Neural progenitor cell (in vitro differentiated cells): ENCODE measurements around the gene RET. TPM values are rescaled to one million over a fixed set of nuclear protein-coding genes. Genes with fewer than 3 reads are reported as not detected.

Experiments
- DNase-seq: peaks from one replicate; pipeline ENCODE4 v3.0.0-alpha.2; 2016; ENCODE audit warnings: low spot score
- H2AFZ ChIP-seq: fragments of 200-600 bp; sonication (generic); replicated peaks from 2 replicates; pipeline ENCODE4 v1.6.1; 2016; ENCODE audit warnings: antibody characterized with exemption
- H3F3A ChIP-seq: fragments of 200-600 bp; sonication (generic); 2 replicates; pipeline ENCODE4 v1.6.1; 2016; ENCODE audit warnings: antibody characterized with exemption, low read depth
- H3K27ac ChIP-seq: fragments of 200-600 bp; sonication (generic); 2 replicates; pipeline ENCODE4 v1.5.1; 2016; ENCODE audit warnings: mild to moderate bottlenecking
- H3K27me3 ChIP-seq: fragments of 200-600 bp; sonication (generic); 2 replicates; pipeline ENCODE4 v1.6.1; 2016; ENCODE audit warnings: mild to moderate bottlenecking, moderate library complexity
- H3K36me3 ChIP-seq: fragments of 200-600 bp; sonication (generic); 2 replicates; pipeline ENCODE4 v1.5.1; 2016
- H3K4me1 ChIP-seq: fragments of 200-600 bp; sonication (generic); 2 replicates; pipeline ENCODE4 v1.6.1; 2016; ENCODE audit warnings: mixed run types
- H3K4me2 ChIP-seq: fragments of 200-600 bp; sonication (generic); 2 replicates; pipeline ENCODE4 v1.6.1; 2016
- H3K4me3 ChIP-seq: fragments of 200-600 bp; sonication (generic); 2 replicates; pipeline ENCODE4 v1.5.1; 2016
- H3K79me2 ChIP-seq: fragments of 200-600 bp; sonication (generic); 2 replicates; pipeline ENCODE4 v1.6.1; 2016; ENCODE audit warnings: low read depth
- H3K9ac ChIP-seq: fragments of 200-600 bp; sonication (generic); 2 replicates; pipeline ENCODE4 v1.6.1; 2016
- H3K9me3 ChIP-seq: fragments of 200-600 bp; sonication (generic); 2 replicates; pipeline ENCODE4 v1.5.1; 2016; ENCODE audit warnings: low read depth
- H4K20me1 ChIP-seq: fragments of 200-600 bp; sonication (generic); 2 replicates; pipeline ENCODE4 v1.6.1; 2016; ENCODE audit warnings: low read depth
- H3K27ac Mint-ChIP-seq: 3 replicates; pipeline ENCODE4 v1.8.0; 2021; ENCODE audit warnings: mixed read lengths
- H3K27me3 Mint-ChIP-seq: 2 replicates; pipeline ENCODE4 v1.8.0; 2022; ENCODE audit warnings: low read depth, mild to moderate bottlenecking, inconsistent platforms, moderate library complexity, mixed read lengths; ENCODE audit not compliant: insufficient read depth
- H3K36me3 Mint-ChIP-seq: 3 replicates; pipeline ENCODE4 v1.8.0; 2021; ENCODE audit warnings: mixed read lengths
- H3K4me1 Mint-ChIP-seq: 3 replicates; pipeline ENCODE4 v1.8.0; 2021; ENCODE audit warnings: mixed read lengths
- H3K4me3 Mint-ChIP-seq: 3 replicates; pipeline ENCODE4 v1.8.0; 2021; ENCODE audit warnings: mild to moderate bottlenecking, moderate library complexity, mixed read lengths
- H3K9me3 Mint-ChIP-seq: 3 replicates; pipeline ENCODE4 v1.8.0; 2020; ENCODE audit warnings: mixed read lengths
- CTCF ChIP-seq: fragments of 200-600 bp; sonication (generic); IDR thresholded peaks from 2 replicates; pipeline ENCODE4 v1.5.1; 2017; ENCODE audit warnings: antibody characterized with exemption, mild to moderate bottlenecking
- EZH2 ChIP-seq: fragments of 200-600 bp; sonication (generic); IDR thresholded peaks from 2 replicates; pipeline ENCODE4 v1.6.1; 2017; ENCODE audit warnings: antibody characterized with exemption, mild to moderate bottlenecking, moderate library complexity
- EZH2phosphoT487 ChIP-seq: fragments of 200-600 bp; sonication (generic); IDR thresholded peaks from 2 replicates; pipeline ENCODE4 v1.6.1; 2017; ENCODE audit warnings: antibody characterized with exemption
- total RNA-seq: library from RNA; depleted of rRNA; stranded (reverse); fragments of >200 nt; gene quantifications from 2 replicates; pipeline ENCODE4 v1.2.3, GENCODE V29; 2015; ENCODE audit warnings: low replicate concordance

The RET gene
- total RNA-seq, 1 donor from 2014 or later, result 1.4 TPM

- Mint-ChIP-seq H3K36me3 (no peaks in the 10 kb centered on the region), H3K27me3 (peaks cover 6% of the 10 kb centered on the region), H3K4me3 (no peak overlapping the region), H3K27ac (no peak overlapping the region), H3K4me1 (peaks cover 11% of the 10 kb centered on the region), H3K9me3 (no peaks in the 10 kb centered on the region)
- no peak for TF ChIP-seq EZH2phosphoT487
- no peak for TF ChIP-seq CTCF
- TF ChIP-seq EZH2, result no peak
- Histone ChIP-seq H3K27ac (no peak overlapping the region), H3K9me3 (no peaks in the 10 kb centered on the region), H4K20me1 (no peaks in the 10 kb centered on the region), H3K9ac (no peak overlapping the region), H3K36me3 (no peaks in the 10 kb centered on the region), H3K4me1 (peaks cover 11% of the 10 kb centered on the region), H3K27me3 (no peaks in the 10 kb centered on the region), H2AFZ (no peak overlapping the region), H3K4me3 (no peak overlapping the region), H3K4me2 (no peak overlapping the region), H3K79me2 (no peaks in the 10 kb centered on the region), H3F3A (no peaks in the 10 kb centered on the region)
- DNase-seq, result no peak
Measured at GRCh38 chr10:43048301-43049051, 28.4 kb upstream of the RET start.

GRCh38 chr10:43049081-43049551 lies 27.8 kb upstream of the RET start:
- no peak overlapping the region for H2AFZ ChIP-seq
- H3K36me3 Mint-ChIP-seq, result no peaks in the 10 kb centered on the region
- H3K27ac Mint-ChIP-seq, result peak overlapping the region; percentile 70

GRCh38 chr10:43050011-43050410 lies 26.9 kb upstream of the RET start:
- H3K4me3 Mint-ChIP-seq, result no peak overlapping the region
- H3K4me3 ChIP-seq, result no peak overlapping the region
- H3K4me1 ChIP-seq, result no peaks in the 10 kb centered on the region
- H3K27me3 Mint-ChIP-seq, result peaks cover 6% of the 10 kb centered on the region
- no peak for TF ChIP-seq EZH2
- no peak for TF ChIP-seq EZH2phosphoT487
- TF ChIP-seq CTCF, result no peak
- no peaks in the 10 kb centered on the region for H3K27me3 ChIP-seq
- H3K9ac ChIP-seq, result no peak overlapping the region
- no peak overlapping the region for H3K4me2 ChIP-seq
- no peak overlapping the region for H3K27ac ChIP-seq
- DNase-seq, result no peak
- H3K9me3 ChIP-seq, result no peaks in the 10 kb centered on the region
- H3K36me3 Mint-ChIP-seq, result no peaks in the 10 kb centered on the region
- H3K79me2 ChIP-seq, result no peaks in the 10 kb centered on the region
- H3K36me3 ChIP-seq, result no peaks in the 10 kb centered on the region
- no peaks in the 10 kb centered on the region for H3K4me1 Mint-ChIP-seq
- H3K27ac Mint-ChIP-seq, result no peak overlapping the region
- no peak overlapping the region for H2AFZ ChIP-seq
- no peaks in the 10 kb centered on the region for H4K20me1 ChIP-seq
- H3F3A ChIP-seq, result no peaks in the 10 kb centered on the region
- H3K9me3 Mint-ChIP-seq, result no peaks in the 10 kb centered on the region

More at GRCh38 chr10:43049081-43049551, 27.8 kb upstream of the RET start:
- no peak overlapping the region for H3K4me3 ChIP-seq
- no peaks in the 10 kb centered on the region for H3K36me3 ChIP-seq
- Mint-ChIP-seq H3K4me1 (peaks cover 6% of the 10 kb centered on the region), H3K27me3 (peaks cover 6% of the 10 kb centered on the region), H3K4me3 (no peak overlapping the region), H3K9me3 (no peaks in the 10 kb centered on the region)
- TF ChIP-seq EZH2phosphoT487, result no peak
- TF ChIP-seq EZH2, result no peak
- no peak for TF ChIP-seq CTCF
- peaks cover 7% of the 10 kb centered on the region for H3K4me1 ChIP-seq
- H3K9me3 ChIP-seq, result no peaks in the 10 kb centered on the region
- no peak overlapping the region for H3K9ac ChIP-seq
- no peaks in the 10 kb centered on the region for H3K27me3 ChIP-seq
- no peak overlapping the region for H3K27ac ChIP-seq
- no peak overlapping the region for H3K4me2 ChIP-seq
- H3K79me2 ChIP-seq, result no peaks in the 10 kb centered on the region
- DNase-seq, result no peak
- H4K20me1 ChIP-seq, result no peaks in the 10 kb centered on the region
- H3F3A ChIP-seq, result no peaks in the 10 kb centered on the region
